IPS-20b (cell line): ENCODE results near the gene TM9SF1.

ENCODE experiments used
- H3K27ac ChIP-seq: one replicate; pipeline ENCODE4 v1.5.1; 2013; ENCODE audit warnings: low read length
- H3K27me3 ChIP-seq: 2 replicates; pipeline ENCODE4 v1.6.1; 2013; ENCODE audit warnings: mild to moderate bottlenecking, low read length, inconsistent platforms; ENCODE audit not compliant: insufficient read depth
- H3K36me3 ChIP-seq: 2 replicates; pipeline ENCODE4 v1.6.1; 2013; ENCODE audit warnings: low read depth, mild to moderate bottlenecking, inconsistent platforms, low read length, moderate library complexity; ENCODE audit not compliant: insufficient read depth
- H3K4me1 ChIP-seq: 2 replicates; pipeline ENCODE4 v1.6.1; 2013; ENCODE audit warnings: mild to moderate bottlenecking, control low read depth, inconsistent platforms, low read length, moderate library complexity; ENCODE audit not compliant: insufficient read depth
- H3K4me3 ChIP-seq: 2 replicates; pipeline ENCODE4 v1.5.1; 2013; ENCODE audit warnings: mild to moderate bottlenecking, low read length, inconsistent platforms
- H3K9ac ChIP-seq: 2 replicates; pipeline ENCODE4 v1.6.1; 2013; ENCODE audit warnings: low read depth, mild to moderate bottlenecking, inconsistent platforms, low read length, moderate library complexity
- H3K9me3 ChIP-seq: 2 replicates; pipeline ENCODE4 v1.6.1; 2013; ENCODE audit warnings: mild to moderate bottlenecking, low read depth, low read length, inconsistent platforms; ENCODE audit not compliant: insufficient read depth

TM9SF1 gene

GRCh38 chr14:24181371-24182077, 13.7 kb downstream of the TM9SF1 start:
- no peak overlapping the region for H3K27ac ChIP-seq
- H3K4me1 ChIP-seq: no peaks in the 10 kb centered on the region
- no peak overlapping the region for H3K9ac ChIP-seq
- H3K4me3 ChIP-seq: no peak overlapping the region
- peaks cover 79% of the 10 kb centered on the region for H3K36me3 ChIP-seq
- H3K9me3 ChIP-seq: no peaks in the 10 kb centered on the region
- no peaks in the 10 kb centered on the region for H3K27me3 ChIP-seq

DNA sequence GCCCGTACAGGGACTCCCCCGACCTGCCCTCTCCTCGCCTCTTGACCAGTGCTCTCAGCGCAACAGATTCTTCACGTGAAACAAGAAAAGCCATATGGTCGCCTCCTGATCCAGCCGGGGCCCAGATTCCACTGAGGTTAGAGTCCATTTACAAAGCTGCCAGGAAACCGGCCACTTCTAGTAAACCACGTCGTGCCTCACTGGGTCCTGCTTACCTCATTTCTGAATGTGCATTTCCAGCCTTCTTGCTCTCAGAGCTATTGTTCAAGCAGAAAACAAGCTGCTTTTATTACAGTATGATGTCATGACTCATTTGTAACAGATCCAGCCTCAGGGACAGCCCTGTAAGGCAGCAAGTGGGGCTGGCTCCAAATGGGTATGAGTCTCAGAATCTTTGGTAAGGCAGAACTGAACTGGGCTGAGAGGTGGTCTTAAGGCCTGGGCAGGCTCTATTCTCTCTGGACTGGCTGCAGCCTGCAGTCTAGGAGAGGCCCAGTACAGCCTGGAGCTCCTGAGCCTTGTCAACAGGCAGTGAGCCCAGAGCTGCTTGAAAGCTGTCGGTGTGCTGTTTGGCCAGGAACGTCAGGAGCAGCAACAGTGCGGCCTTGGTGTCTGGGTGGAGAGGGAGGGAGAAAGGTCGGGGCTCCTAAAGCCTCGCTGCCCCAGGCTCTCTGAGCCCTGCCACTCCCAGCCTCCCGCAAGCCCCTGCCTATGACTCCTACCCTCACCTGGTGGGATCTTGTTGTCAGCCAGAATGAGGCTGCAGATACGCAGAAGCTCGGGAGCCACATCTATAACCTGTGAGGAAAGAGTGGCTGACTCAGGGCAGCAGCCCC, 15.1 kb downstream of the TM9SF1 start:
- Histone ChIP-seq H3K9me3 (no peaks in the 10 kb centered on the region), H3K27ac (no peak overlapping the region), H3K36me3 (peaks cover 66% of the 10 kb centered on the region), H3K4me3 (no peak overlapping the region), H3K9ac (no peak overlapping the region), H3K4me1 (no peaks in the 10 kb centered on the region), H3K27me3 (no peaks in the 10 kb centered on the region)

GRCh38 chr14:24179294-24179960, 15.8 kb downstream of the TM9SF1 start:
- Histone ChIP-seq H3K27me3 (no peaks in the 10 kb centered on the region), H3K36me3 (peaks cover 58% of the 10 kb centered on the region), H3K9ac (no peak overlapping the region), H3K4me3 (no peak overlapping the region), H3K27ac (no peak overlapping the region), H3K9me3 (no peaks in the 10 kb centered on the region), H3K4me1 (no peaks in the 10 kb centered on the region)

- Histone ChIP-seq H3K4me1 (no peaks in the 10 kb centered on the region), H3K36me3 (peaks cover 51% of the 10 kb centered on the region), H3K4me3 (no peak overlapping the region), H3K27ac (no peak overlapping the region), H3K9ac (no peak overlapping the region), H3K9me3 (no peaks in the 10 kb centered on the region), H3K27me3 (no peaks in the 10 kb centered on the region)
Measured at GRCh38 chr14:24178399-24179178, 16.7 kb downstream of the TM9SF1 start.

GRCh38 chr14:24177891-24178290, 17.4 kb downstream of the TM9SF1 start:
- Histone ChIP-seq H3K4me1 (no peaks in the 10 kb centered on the region), H3K27ac (no peak overlapping the region), H3K4me3 (no peak overlapping the region), H3K27me3 (no peaks in the 10 kb centered on the region), H3K36me3 (peaks cover 44% of the 10 kb centered on the region), H3K9ac (no peak overlapping the region), H3K9me3 (no peaks in the 10 kb centered on the region)

GRCh38 chr14:24177041-24177825, 18.0 kb downstream of the TM9SF1 start:
- peaks cover 37% of the 10 kb centered on the region for H3K36me3 ChIP-seq
- H3K27me3 ChIP-seq: no peaks in the 10 kb centered on the region
- H3K4me3 ChIP-seq: no peak overlapping the region
- no peaks in the 10 kb centered on the region for H3K9me3 ChIP-seq
- no peak overlapping the region for H3K9ac ChIP-seq
- H3K27ac ChIP-seq: no peak overlapping the region
- H3K4me1 ChIP-seq: no peaks in the 10 kb centered on the region

DNA sequence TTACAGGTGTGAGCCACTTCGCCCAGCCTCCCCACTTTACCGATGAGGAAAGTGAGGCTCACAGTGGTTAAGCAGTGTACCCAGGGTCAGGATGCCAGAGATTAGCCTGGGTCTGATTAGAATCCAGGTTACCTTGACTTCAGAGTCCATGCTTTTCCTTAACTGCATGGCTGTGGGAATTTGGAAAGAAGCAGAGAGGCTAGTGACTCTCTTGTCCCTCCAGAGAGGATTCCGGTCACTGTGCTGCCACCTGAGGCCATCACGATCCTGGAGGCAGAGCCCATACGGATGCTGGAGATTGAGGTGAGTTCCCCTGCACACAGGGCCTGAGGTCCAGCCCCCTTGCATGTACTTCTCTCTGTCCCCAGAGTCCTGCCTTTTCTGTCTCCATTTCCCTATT, 18.6 kb downstream of the TM9SF1 start:
- no peaks in the 10 kb centered on the region for H3K9me3 ChIP-seq
- H3K27me3 ChIP-seq: no peaks in the 10 kb centered on the region
- H3K36me3 ChIP-seq: peaks cover 31% of the 10 kb centered on the region
- H3K4me3 ChIP-seq: no peak overlapping the region
- no peak overlapping the region for H3K27ac ChIP-seq
- H3K9ac ChIP-seq: no peak overlapping the region
- no peaks in the 10 kb centered on the region for H3K4me1 ChIP-seq

DNA sequence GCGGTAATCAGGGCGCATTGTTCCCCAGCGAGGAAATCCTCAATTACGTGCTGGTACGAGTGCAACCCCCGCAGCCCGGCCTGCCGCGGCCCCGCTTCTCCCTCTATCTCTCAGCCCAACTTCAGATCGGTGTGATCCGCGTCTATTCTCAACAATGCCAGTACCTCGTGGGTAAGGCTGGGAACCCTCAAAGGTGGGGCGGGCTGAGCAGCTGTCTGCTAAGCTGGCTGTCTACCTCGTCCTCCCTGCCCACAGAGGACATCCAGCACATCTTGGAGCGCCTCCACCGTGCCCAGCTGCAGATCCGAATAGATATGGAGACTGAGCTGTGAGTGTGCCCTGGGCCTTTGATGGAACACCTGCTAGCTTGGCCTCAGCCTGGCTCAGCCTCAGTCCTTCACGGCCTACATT, 22.4 kb downstream of the TM9SF1 start:
- Histone ChIP-seq H3K9me3 (no peaks in the 10 kb centered on the region), H3K36me3 (no peaks in the 10 kb centered on the region), H3K4me3 (no peak overlapping the region), H3K9ac (no peak overlapping the region), H3K27ac (no peak overlapping the region), H3K27me3 (no peaks in the 10 kb centered on the region), H3K4me1 (no peaks in the 10 kb centered on the region)

- Histone ChIP-seq H3K36me3 (no peaks in the 10 kb centered on the region), H3K4me1 (no peaks in the 10 kb centered on the region), H3K27ac (no peak overlapping the region), H3K4me3 (no peak overlapping the region), H3K9ac (no peak overlapping the region), H3K9me3 (no peaks in the 10 kb centered on the region), H3K27me3 (no peaks in the 10 kb centered on the region)
Measured at GRCh38 chr14:24172261-24172860, 22.9 kb downstream of the TM9SF1 start.

- Histone ChIP-seq H3K4me1 (no peaks in the 10 kb centered on the region), H3K4me3 (no peak within 1 kb of the TSS), H3K27me3 (no peaks in the 10 kb centered on the region), H3K36me3 (0 out of 2 replicates have a peak, but pooled peaks cover under 1% of the 10 kb centered on the region), H3K9me3 (no peaks in the 10 kb centered on the region), H3K9ac (no peak within 1 kb of the TSS), H3K27ac (no peak within 1 kb of the TSS)
Measured at GRCh38 chr14:24171422-24172260, 23.6 kb downstream of the TM9SF1 start, which contains the start of gene REC8. TSS of gene REC8 (plus strand) at chr14:24172080. CDS start at chr14:24172553, 473 bp downstream.
